ENCODE results near the gene PEA15. TPM values are rescaled to one million over a fixed set of nuclear protein-coding genes. Genes with fewer than 3 reads are reported as not detected.

PEA15 gene
- total RNA-seq, 2 experiments from 2014 or later: 38.2 to 39.3 TPM

- no peak for DNase-seq
- Mint-ChIP-seq H3K36me3 (ENCODE audit: low read depth) (peaks cover 46% of the 10 kb centered on the region), H3K4me3 (no peak overlapping the region), H3K27ac (no peak overlapping the region), H3K4me1 (peaks cover 6% of the 10 kb centered on the region), H3K27me3 (no peaks in the 10 kb centered on the region), H3K9me3 (no peaks in the 10 kb centered on the region)
- ChIA-PET POLR2A (interaction anchor here (1.3 kb wide), 1 partner anchor 13 kb away, joined by 4 read pairs; no protein-coding TSS in a partner anchor), CTCF (interaction anchor here (0.6 to 1.5 kb wide), 3 partner anchors 14 to 156 kb away, joined by 3 to 4 read pairs (median 3); no protein-coding TSS in a partner anchor)
Measured at GRCh38 chr1:160238408-160238807, 33.2 kb downstream of the PEA15 start.

GRCh38 chr1:160239582-160240299 lies 34.6 kb downstream of the PEA15 start:
- H3K27ac Mint-ChIP-seq: no peak overlapping the region
- H3K4me1 Mint-ChIP-seq: peaks cover 5% of the 10 kb centered on the region
- H3K9me3 Mint-ChIP-seq: no peaks in the 10 kb centered on the region
- ChIA-PET CTCF (interaction anchor here (1.5 kb wide), 1 partner anchor 12 kb away, joined by 3 read pairs; no protein-coding TSS in a partner anchor), POLR2A (interaction anchor here (1.0 to 1.5 kb wide), 3 partner anchors 12 to 23 kb away, joined by 4 to 7 read pairs (median 4); partner anchors contain the start of gene DCAF8)
- DNase-seq: no peak
- H3K36me3 Mint-ChIP-seq (ENCODE audit: low read depth): peaks cover 42% of the 10 kb centered on the region
- no peak overlapping the region for H3K4me3 Mint-ChIP-seq
- no peaks in the 10 kb centered on the region for H3K27me3 Mint-ChIP-seq

GRCh38 chr1:160243767-160244166 lies 38.6 kb downstream of the PEA15 start:
- Mint-ChIP-seq H3K4me1 (no peaks in the 10 kb centered on the region), H3K36me3 (ENCODE audit: low read depth) (peaks cover 25% of the 10 kb centered on the region), H3K4me3 (no peak overlapping the region), H3K27me3 (no peaks in the 10 kb centered on the region), H3K27ac (no peak overlapping the region), H3K9me3 (no peaks in the 10 kb centered on the region)
- ChIA-PET POLR2A (interaction anchor here (0.7 to 2.9 kb wide), 3 partner anchors 10 to 19 kb away, joined by 3 to 11 read pairs (median 3); partner anchors contain the start of gene DCAF8), CTCF (interaction anchor here (0.5 to 2.9 kb wide), 4 partner anchors 8 to 137 kb away, joined by 3 to 21 read pairs (median 4); no protein-coding TSS in a partner anchor)
- DNase-seq: no peak

- no peak overlapping the region for H3K4me3 Mint-ChIP-seq
- H3K4me1 Mint-ChIP-seq: no peaks in the 10 kb centered on the region
- POLR2A ChIA-PET: interaction anchor here (0.7 to 1.4 kb wide), 2 partner anchors 11 to 17 kb away, joined by 3 to 5 read pairs; no protein-coding TSS in a partner anchor
- no peak for DNase-seq
- H3K9me3 Mint-ChIP-seq: no peaks in the 10 kb centered on the region
- CTCF ChIA-PET: interaction anchor here (0.5 to 1.3 kb wide), 3 partner anchors 27 to 136 kb away, joined by 3 to 4 read pairs (median 3); no protein-coding TSS in a partner anchor
- H3K27ac Mint-ChIP-seq: no peak overlapping the region
- H3K36me3 Mint-ChIP-seq (ENCODE audit: low read depth): peaks cover 21% of the 10 kb centered on the region
- no peaks in the 10 kb centered on the region for H3K27me3 Mint-ChIP-seq
Measured at GRCh38 chr1:160244209-160244608, 39.0 kb downstream of the PEA15 start.

GRCh38 chr1:160245434-160245833 lies 40.2 kb downstream of the PEA15 start:
- H3K4me1 Mint-ChIP-seq: no peaks in the 10 kb centered on the region
- ChIA-PET CTCF (no interaction called here), POLR2A (interaction anchor here (1.4 kb wide), 1 partner anchor 16 kb away, joined by 5 read pairs; no protein-coding TSS in a partner anchor)
- no peaks in the 10 kb centered on the region for H3K27me3 Mint-ChIP-seq
- no peak overlapping the region for H3K27ac Mint-ChIP-seq
- H3K36me3 Mint-ChIP-seq (ENCODE audit: low read depth): peaks cover 11% of the 10 kb centered on the region
- H3K4me3 Mint-ChIP-seq: no peak overlapping the region
- no peaks in the 10 kb centered on the region for H3K9me3 Mint-ChIP-seq
- DNase-seq: no peak

- Mint-ChIP-seq H3K4me1 (peaks cover 2% of the 10 kb centered on the region), H3K4me3 (no peak overlapping the region), H3K27ac (no peak overlapping the region), H3K27me3 (no peaks in the 10 kb centered on the region), H3K9me3 (no peaks in the 10 kb centered on the region), H3K36me3 (ENCODE audit: low read depth) (peaks cover 10% of the 10 kb centered on the region)
- no peak for DNase-seq
- CTCF ChIA-PET: interaction anchor here (1.3 kb wide), 1 partner anchor 146 kb away, joined by 3 read pairs; no protein-coding TSS in a partner anchor
- POLR2A ChIA-PET: no interaction called here
Measured at GRCh38 chr1:160247053-160247452, 41.9 kb downstream of the PEA15 start.

GRCh38 chr1:160251011-160251410 lies 45.8 kb downstream of the PEA15 start:
- CTCF ChIA-PET: interaction anchor here (1.0 to 4.3 kb wide), 10 partner anchors 16 to 166 kb away, joined by 3 to 37 read pairs (median 9); partner anchors contain the start of genes CASQ1, PEA15 and PEX19
- H3K27ac Mint-ChIP-seq: no peak overlapping the region

GRCh38 chr1:160251687-160252526 lies 46.7 kb downstream of the PEA15 start:
- H3K4me1 Mint-ChIP-seq: peaks cover 6% of the 10 kb centered on the region
- no peak overlapping the region for H3K27ac Mint-ChIP-seq
- CTCF ChIA-PET: interaction anchor here (0.6 to 4.3 kb wide), 37 partner anchors 10 to 315 kb away, joined by 3 to 37 read pairs (median 6); partner anchors contain the start of genes CASQ1, DCAF8, PEA15 and PEX19
- DNase-seq: peak; percentile 64
- H3K36me3 Mint-ChIP-seq (ENCODE audit: low read depth): peaks cover 19% of the 10 kb centered on the region
- POLR2A ChIA-PET: interaction anchor here (0.6 to 3.5 kb wide), 14 partner anchors 9 to 357 kb away, joined by 3 to 40 read pairs (median 4); partner anchors contain the start of genes DCAF8, PEA15 and PEX19
- no peaks in the 10 kb centered on the region for H3K9me3 Mint-ChIP-seq
- H3K4me3 Mint-ChIP-seq: no peak overlapping the region
- H3K27me3 Mint-ChIP-seq: no peaks in the 10 kb centered on the region

More at GRCh38 chr1:160251011-160251410, 45.8 kb downstream of the PEA15 start:
- Mint-ChIP-seq H3K4me3 (no peak overlapping the region), H3K36me3 (ENCODE audit: low read depth) (peaks cover 19% of the 10 kb centered on the region), H3K4me1 (peaks cover 2% of the 10 kb centered on the region), H3K27me3 (no peaks in the 10 kb centered on the region), H3K9me3 (no peaks in the 10 kb centered on the region)
- POLR2A ChIA-PET: interaction anchor here (1.5 to 3.5 kb wide), 4 partner anchors 11 to 60 kb away, joined by 3 to 40 read pairs (median 8); partner anchors contain the start of genes DCAF8 and PEX19
- no peak for DNase-seq

GRCh38 chr1:160255781-160256300 lies 50.7 kb downstream of the PEA15 start:
- H3K4me1 Mint-ChIP-seq: peaks cover 35% of the 10 kb centered on the region
- no peaks in the 10 kb centered on the region for H3K27me3 Mint-ChIP-seq
- H3K36me3 Mint-ChIP-seq (ENCODE audit: low read depth): peaks cover 32% of the 10 kb centered on the region
- no peak overlapping the region for H3K27ac Mint-ChIP-seq
- no peak for DNase-seq
- ChIA-PET POLR2A (interaction anchor here (1.5 kb wide), 1 partner anchor 29 kb away, joined by 3 read pairs; the partner anchor contains the start of gene PEX19), CTCF (no interaction called here)
- H3K4me3 Mint-ChIP-seq: no peak overlapping the region
- H3K9me3 Mint-ChIP-seq: no peaks in the 10 kb centered on the region

- H3K4me1 Mint-ChIP-seq: peaks cover 41% of the 10 kb centered on the region
- ChIA-PET CTCF (interaction anchor here (0.7 to 1.5 kb wide), 4 partner anchors 35 to 392 kb away, joined by 3 to 8 read pairs (median 4); no protein-coding TSS in a partner anchor), POLR2A (interaction anchor here (1.4 to 1.5 kb wide), 2 partner anchors 28 to 51 kb away, joined by 3 to 4 read pairs; partner anchors contain the start of genes PEA15 and PEX19)
- no peak overlapping the region for H3K27ac Mint-ChIP-seq
- H3K4me3 Mint-ChIP-seq: no peak overlapping the region
- no peaks in the 10 kb centered on the region for H3K9me3 Mint-ChIP-seq
- H3K27me3 Mint-ChIP-seq: no peaks in the 10 kb centered on the region
- peaks cover 35% of the 10 kb centered on the region for H3K36me3 Mint-ChIP-seq (ENCODE audit: low read depth)
- DNase-seq: no peak
Measured at GRCh38 chr1:160256396-160257046, 51.3 kb downstream of the PEA15 start.

GRCh38 chr1:160257411-160258015 lies 52.3 kb downstream of the PEA15 start:
- Mint-ChIP-seq H3K27ac (no peak overlapping the region), H3K4me1 (peaks cover 39% of the 10 kb centered on the region), H3K36me3 (ENCODE audit: low read depth) (peaks cover 31% of the 10 kb centered on the region), H3K4me3 (no peak overlapping the region), H3K27me3 (no peaks in the 10 kb centered on the region), H3K9me3 (no peaks in the 10 kb centered on the region)
- POLR2A ChIA-PET: interaction anchor here (1.4 to 1.5 kb wide), 2 partner anchors 27 to 52 kb away, joined by 3 to 4 read pairs; partner anchors contain the start of genes PEA15 and PEX19
- no peak for DNase-seq
- CTCF ChIA-PET: interaction anchor here (1.0 to 1.5 kb wide), 3 partner anchors 34 to 172 kb away, joined by 3 to 8 read pairs (median 6); no protein-coding TSS in a partner anchor

All from activated CD4-positive, alpha-beta memory T cell treated with anti-CD3 and anti-CD28 coated beads, Interleukin-2, amount 10 ng/mL, durations not matched to agents 7 days and 5 days (primary cell).